ENCODE measurements around the gene ZNF606. TPM values are rescaled to one million over a fixed set of nuclear protein-coding genes. Genes with fewer than 3 reads are reported as not detected.

The ZNF606 gene
- polyA plus RNA-seq, 1 donor (not counting 4 experiments of a cell fraction or from before 2014, with no cell fraction given), result 3.5 TPM

DNA sequence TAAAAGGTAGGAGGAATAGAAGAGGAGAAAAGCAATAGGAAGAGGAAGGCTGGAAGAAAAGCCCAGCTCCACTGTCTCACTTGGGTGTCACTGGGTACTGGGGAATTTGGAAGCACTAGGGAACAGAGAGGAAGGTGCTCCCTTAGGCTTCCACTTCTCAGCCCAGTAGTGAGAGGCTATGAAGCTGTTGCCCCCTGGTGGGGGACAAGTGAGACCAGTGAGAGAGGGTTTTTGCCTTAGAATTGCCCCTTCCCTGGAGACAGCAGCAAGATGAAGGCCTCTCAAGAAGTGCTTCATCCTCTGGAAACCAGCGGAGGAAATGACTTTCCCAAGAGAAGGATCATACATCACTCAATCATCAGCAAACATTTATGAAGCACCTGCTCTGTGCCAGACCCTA is 4.7 kb upstream of the ZNF606 start:
- TF ChIP-seq, protein P1, sequence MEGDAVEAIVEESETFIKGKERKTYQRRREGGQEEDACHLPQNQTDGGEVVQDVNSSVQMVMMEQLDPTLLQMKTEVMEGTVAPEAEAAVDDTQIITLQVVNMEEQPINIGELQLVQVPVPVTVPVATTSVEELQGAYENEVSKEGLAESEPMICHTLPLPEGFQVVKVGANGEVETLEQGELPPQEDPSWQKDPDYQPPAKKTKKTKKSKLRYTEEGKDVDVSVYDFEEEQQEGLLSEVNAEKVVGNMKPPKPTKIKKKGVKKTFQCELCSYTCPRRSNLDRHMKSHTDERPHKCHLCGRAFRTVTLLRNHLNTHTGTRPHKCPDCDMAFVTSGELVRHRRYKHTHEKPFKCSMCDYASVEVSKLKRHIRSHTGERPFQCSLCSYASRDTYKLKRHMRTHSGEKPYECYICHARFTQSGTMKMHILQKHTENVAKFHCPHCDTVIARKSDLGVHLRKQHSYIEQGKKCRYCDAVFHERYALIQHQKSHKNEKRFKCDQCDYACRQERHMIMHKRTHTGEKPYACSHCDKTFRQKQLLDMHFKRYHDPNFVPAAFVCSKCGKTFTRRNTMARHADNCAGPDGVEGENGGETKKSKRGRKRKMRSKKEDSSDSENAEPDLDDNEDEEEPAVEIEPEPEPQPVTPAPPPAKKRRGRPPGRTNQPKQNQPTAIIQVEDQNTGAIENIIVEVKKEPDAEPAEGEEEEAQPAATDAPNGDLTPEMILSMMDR (optimal IDR thresholded peaks at IDR 0.05 in 1 of 3, IDR thresholded peaks at IDR 0.05 in 1 of 3, conservative IDR thresholded peaks at IDR 0.05 in 1 of 3; ENCODE audit: extremely low read depth in 1 of 3, insufficient read depth in 2 of 3, low read length in 3 of 3), result peak in 2 of 3 experiments; percentile 7 to 17
- no peak for TF ChIP-seq EZH2 (IDR thresholded peaks at IDR 0.05; ENCODE audit: low read length)
- Histone ChIP-seq H2AFZ (ENCODE audit: control insufficient read depth, low read length) (no peak overlapping the region), H3K9me3 (ENCODE audit: control insufficient read depth, low read depth, low read length) (peaks cover 17% of the 10 kb centered on the region), H3K4me1 (ENCODE audit: control insufficient read depth, extremely low read depth, insufficient read depth, low read length) (peaks cover 23% of the 10 kb centered on the region), H3K36me3 (ENCODE audit: control insufficient read depth in 2 of 2, extremely low read depth in 1 of 2, insufficient read depth in 2 of 2, low read length in 2 of 2) (peaks cover 10 to 22% of the 10 kb centered on the region in 2 experiments), H3K9ac (ENCODE audit: control insufficient read depth, extremely low read depth, insufficient read depth, low read length) (no peak overlapping the region), H3K4me3 (ENCODE audit: control insufficient read depth in 2 of 3, extremely low read depth in 1 of 3, insufficient read depth in 2 of 3, low read depth in 1 of 3, low read length in 3 of 3) (no peak overlapping the region), H3K9me1 (ENCODE audit: control insufficient read depth, extremely low read depth, insufficient read depth, low read length) (no peaks in the 10 kb centered on the region), H3K27me3 (ENCODE audit: control insufficient read depth, extremely low read depth, insufficient read depth, low read length) (no peaks in the 10 kb centered on the region), H3K79me2 (ENCODE audit: control insufficient read depth, insufficient read depth, low read length) (peaks cover 26% of the 10 kb centered on the region), H4K20me1 (ENCODE audit: control insufficient read depth, extremely low read depth, insufficient read depth, low read length) (no peaks in the 10 kb centered on the region), H3K4me2 (ENCODE audit: control insufficient read depth, extremely low read depth, insufficient read depth, low read depth, low read length) (no peak overlapping the region), H3K27ac (ENCODE audit: control insufficient read depth, insufficient read depth, low read length) (no peak overlapping the region)
- no peak for FAIRE-seq
- DNase-seq (ENCODE audit: low read depth, low spot score), result no peak
- dilution Hi-C loops (cut with MboI; ENCODE audit: extremely low pct_ligation_motif_present, low sequenced_read_pairs), result no loop called here

DNA sequence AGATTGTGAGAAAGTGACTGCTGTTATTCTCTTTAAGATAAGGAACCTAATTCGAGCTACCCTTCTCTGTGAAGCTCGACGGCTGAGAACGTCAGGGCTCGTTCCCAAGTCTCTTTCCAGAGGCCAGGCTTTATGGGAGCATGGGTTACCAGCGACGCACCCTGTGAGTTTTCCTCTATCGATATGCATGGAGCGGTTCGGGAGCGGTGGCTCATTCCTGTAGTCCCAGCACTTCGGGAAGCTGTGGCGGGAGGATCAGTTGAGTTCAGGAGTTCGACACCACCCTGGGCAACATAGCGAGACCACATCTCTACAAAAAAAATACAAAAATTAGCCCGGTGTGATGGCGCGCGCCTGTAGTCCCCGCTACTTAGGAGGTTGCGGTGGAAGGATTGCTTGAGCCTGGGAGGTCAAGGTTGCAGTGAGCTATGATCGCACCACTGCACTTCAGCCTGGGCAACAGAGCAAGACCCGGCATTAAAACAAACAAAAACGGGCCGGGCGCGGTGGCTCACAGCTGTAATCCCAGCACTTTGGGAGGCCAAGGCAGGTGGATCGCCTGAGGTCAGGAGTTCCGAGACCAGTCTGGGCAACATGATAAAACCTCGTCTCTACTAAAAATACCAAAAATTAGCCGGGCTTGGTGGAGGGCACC is 681 bp upstream of the ZNF606 start:
- Histone ChIP-seq H3K9me3 (ENCODE audit: control insufficient read depth, low read depth, low read length) (peaks cover 22% of the 10 kb centered on the region), H3K27me3 (ENCODE audit: control insufficient read depth, extremely low read depth, insufficient read depth, low read length) (no peaks in the 10 kb centered on the region), H3K4me2 (ENCODE audit: control insufficient read depth, extremely low read depth, insufficient read depth, low read depth, low read length) (peak overlapping the region; percentile 98), H3K79me2 (ENCODE audit: control insufficient read depth, insufficient read depth, low read length) (peaks cover 44% of the 10 kb centered on the region), H4K20me1 (ENCODE audit: control insufficient read depth, extremely low read depth, insufficient read depth, low read length) (no peaks in the 10 kb centered on the region), H3K9ac (ENCODE audit: control insufficient read depth, extremely low read depth, insufficient read depth, low read length) (peak overlapping the region; percentile 89), H3K4me1 (ENCODE audit: control insufficient read depth, extremely low read depth, insufficient read depth, low read length) (peaks cover 17% of the 10 kb centered on the region), H2AFZ (ENCODE audit: control insufficient read depth, low read length) (peak overlapping the region; percentile 93), H3K9me1 (ENCODE audit: control insufficient read depth, extremely low read depth, insufficient read depth, low read length) (no peaks in the 10 kb centered on the region), H3K27ac (ENCODE audit: control insufficient read depth, insufficient read depth, low read length) (peak overlapping the region; percentile 82), H3K36me3 (ENCODE audit: control insufficient read depth in 2 of 2, extremely low read depth in 1 of 2, insufficient read depth in 2 of 2, low read length in 2 of 2) (peaks cover 25 to 36% of the 10 kb centered on the region in 2 experiments), H3K4me3 (ENCODE audit: control insufficient read depth in 2 of 3, extremely low read depth in 1 of 3, insufficient read depth in 2 of 3, low read depth in 1 of 3, low read length in 3 of 3) (peak overlapping the region; percentile 94 to 97 (median 95))
- DNase-seq (ENCODE audit: low read depth, low spot score), result no peak
- peak; percentile 13 for FAIRE-seq
- no peak for TF ChIP-seq EZH2 (IDR thresholded peaks at IDR 0.05; ENCODE audit: low read length)
- TF ChIP-seq, protein P1 (optimal IDR thresholded peaks at IDR 0.05 in 1 of 3, IDR thresholded peaks at IDR 0.05 in 1 of 3, conservative IDR thresholded peaks at IDR 0.05 in 1 of 3; ENCODE audit: extremely low read depth in 1 of 3, insufficient read depth in 2 of 3, low read length in 3 of 3), result no peak
- dilution Hi-C loops (cut with MboI; ENCODE audit: extremely low pct_ligation_motif_present, low sequenced_read_pairs), result no loop called here

All from keratinocyte (primary cell).